IPS-15b (cell line): ENCODE data around the gene BUB3.

Experiments
- H3K27me3 ChIP-seq: one replicate; pipeline ENCODE4 v1.6.1; 2013; ENCODE audit warnings: low read length; ENCODE audit not compliant: control insufficient read depth, insufficient read depth
- H3K36me3 ChIP-seq: one replicate; pipeline ENCODE4 v1.6.1; 2013; ENCODE audit warnings: low read length; ENCODE audit not compliant: control insufficient read depth, insufficient read depth
- H3K4me1 ChIP-seq: one replicate; pipeline ENCODE4 v1.6.1; 2013; ENCODE audit warnings: mild to moderate bottlenecking, low read length; ENCODE audit not compliant: control insufficient read depth, insufficient read depth
- H3K4me3 ChIP-seq: one replicate; pipeline ENCODE4 v1.5.1; 2013; ENCODE audit warnings: low read depth, low read length
- H3K9ac ChIP-seq: one replicate; pipeline ENCODE4 v1.6.1; 2013; ENCODE audit warnings: low read depth, mild to moderate bottlenecking, low read length
- H3K9me3 ChIP-seq: one replicate; pipeline ENCODE4 v1.6.1; 2013; ENCODE audit warnings: mild to moderate bottlenecking, low read length; ENCODE audit not compliant: control insufficient read depth, insufficient read depth

BUB3 gene

GRCh38 chr10:123150271-123150985 lies 3.8 kb upstream of the BUB3 start:
- Histone ChIP-seq H3K27me3 (peaks cover 81% of the 10 kb centered on the region), H3K4me3 (peak overlapping the region; percentile 59)

GRCh38 chr10:123150986-123151736 lies 3.0 kb upstream of the BUB3 start:
- Histone ChIP-seq H3K9ac (no peak overlapping the region), H3K36me3 (no peaks in the 10 kb centered on the region), H3K4me3 (peak overlapping the region; percentile 59), H3K4me1 (peaks cover 19% of the 10 kb centered on the region), H3K9me3 (no peaks in the 10 kb centered on the region), H3K27me3 (peaks cover 74% of the 10 kb centered on the region)

More at GRCh38 chr10:123150271-123150985, 3.8 kb upstream of the BUB3 start:
- H3K9me3 ChIP-seq = no peaks in the 10 kb centered on the region
- no peak overlapping the region for H3K9ac ChIP-seq
- peaks cover 18% of the 10 kb centered on the region for H3K4me1 ChIP-seq
- H3K36me3 ChIP-seq = no peaks in the 10 kb centered on the region

- no peak overlapping the region for H3K9ac ChIP-seq
- no peaks in the 10 kb centered on the region for H3K36me3 ChIP-seq
- H3K4me1 ChIP-seq = peaks cover 19% of the 10 kb centered on the region
- peaks cover 68% of the 10 kb centered on the region for H3K27me3 ChIP-seq
- H3K4me3 ChIP-seq = peak overlapping the region; percentile 59
- H3K9me3 ChIP-seq = no peaks in the 10 kb centered on the region
These were observed 2.5 kb upstream of the BUB3 start for GRCh38 chr10:123151737-123152135.

DNA sequence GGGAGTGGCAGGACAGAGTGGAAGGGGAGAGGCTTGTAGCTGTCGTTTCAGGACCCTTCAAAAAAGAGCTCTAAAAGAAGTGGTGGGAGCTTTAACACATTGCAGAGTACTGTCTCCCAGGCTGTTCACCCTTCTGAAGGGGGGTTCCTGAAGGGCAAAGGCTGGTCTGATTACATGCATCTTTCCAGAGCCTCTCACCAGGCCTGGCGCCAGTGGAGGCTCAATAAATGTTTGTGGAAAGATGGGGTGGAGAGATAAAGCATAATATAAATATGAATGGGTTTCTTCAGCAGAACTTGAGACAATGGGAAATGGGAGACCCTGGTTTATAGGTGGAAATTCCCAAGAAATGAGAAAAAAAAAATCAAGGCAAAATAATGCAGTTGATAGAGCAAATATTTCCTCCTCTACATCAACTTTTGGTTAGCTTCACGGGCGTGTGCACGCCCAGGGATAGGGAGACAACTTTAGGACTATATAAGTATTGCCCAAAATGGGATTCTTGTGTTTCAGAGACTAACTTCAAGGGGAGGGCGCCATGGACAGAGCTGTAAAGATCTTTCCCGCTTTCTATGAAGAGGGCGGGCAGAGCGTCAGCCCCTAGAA lies 613 bp upstream of the BUB3 start:
- no peak overlapping the region for H3K4me3 ChIP-seq
- no peak overlapping the region for H3K9ac ChIP-seq
- no peaks in the 10 kb centered on the region for H3K36me3 ChIP-seq
- peaks cover 19% of the 10 kb centered on the region for H3K4me1 ChIP-seq
- H3K9me3 ChIP-seq = no peaks in the 10 kb centered on the region
- peaks cover 52% of the 10 kb centered on the region for H3K27me3 ChIP-seq

DNA sequence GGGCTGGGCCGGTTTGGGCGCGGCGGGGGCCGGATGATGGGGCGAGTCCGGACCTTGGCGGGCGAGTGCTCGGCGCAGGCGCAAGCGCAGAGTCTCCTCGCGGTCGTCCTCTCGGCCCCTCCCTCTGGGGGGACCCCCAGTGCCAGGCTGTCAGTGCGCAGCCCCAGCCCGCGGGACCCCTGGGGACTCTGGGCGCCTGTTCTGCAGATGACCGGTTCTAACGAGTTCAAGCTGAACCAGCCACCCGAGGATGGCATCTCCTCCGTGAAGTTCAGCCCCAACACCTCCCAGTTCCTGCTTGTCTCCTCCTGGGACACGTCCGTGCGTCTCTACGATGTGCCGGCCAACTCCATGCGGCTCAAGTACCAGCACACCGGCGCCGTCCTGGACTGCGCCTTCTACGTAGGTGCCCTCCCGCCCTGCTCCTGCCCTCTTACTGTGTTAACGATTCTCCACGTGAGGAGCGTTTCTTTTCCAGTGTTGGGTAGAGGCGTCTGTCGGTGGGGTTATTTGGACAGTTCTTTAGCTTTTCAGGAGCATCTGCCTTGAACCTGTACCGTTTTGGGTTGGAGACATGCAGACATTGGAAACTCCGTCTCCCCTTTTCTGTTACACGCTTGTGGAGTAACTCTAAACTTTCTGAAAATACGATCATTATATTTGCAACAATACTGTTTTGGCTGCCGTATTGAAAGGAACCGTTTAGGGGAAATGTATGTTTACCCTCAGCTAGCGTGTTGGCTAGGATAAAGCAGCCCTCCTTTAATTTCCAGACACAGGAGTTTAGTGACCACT lies 706 bp downstream of the BUB3 start:
- peaks cover 19% of the 10 kb centered on the region for H3K4me1 ChIP-seq
- no peaks in the 10 kb centered on the region for H3K9me3 ChIP-seq
- H3K36me3 ChIP-seq = no peaks in the 10 kb centered on the region
- H3K27me3 ChIP-seq = peaks cover 38% of the 10 kb centered on the region
- peak overlapping the region; percentile 94 for H3K9ac ChIP-seq
- peak overlapping the region; percentile 93 for H3K4me3 ChIP-seq

DNA sequence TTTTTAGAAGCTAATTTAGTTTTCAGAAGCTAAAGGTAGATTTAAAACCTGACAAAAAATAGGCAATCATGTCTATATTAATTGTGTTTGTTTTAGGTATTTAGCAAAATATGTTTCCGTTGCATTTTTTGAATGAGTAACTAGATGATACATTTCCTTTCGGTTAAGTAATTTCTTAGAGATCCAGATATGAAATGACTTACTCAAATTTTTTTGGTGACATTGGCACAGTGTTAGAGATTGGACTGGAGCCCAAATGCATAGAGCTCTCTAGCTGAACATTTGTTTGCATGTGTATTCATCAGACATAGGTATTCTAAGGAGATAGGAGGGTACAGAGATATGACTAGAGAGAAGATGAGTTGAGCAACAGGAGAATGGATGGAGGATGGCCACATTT lies 1.9 kb downstream of the BUB3 start:
- Histone ChIP-seq H3K9ac (no peak overlapping the region), H3K4me3 (no peak overlapping the region), H3K9me3 (no peaks in the 10 kb centered on the region), H3K36me3 (no peaks in the 10 kb centered on the region), H3K27me3 (peaks cover 27% of the 10 kb centered on the region), H3K4me1 (peaks cover 17% of the 10 kb centered on the region)

DNA sequence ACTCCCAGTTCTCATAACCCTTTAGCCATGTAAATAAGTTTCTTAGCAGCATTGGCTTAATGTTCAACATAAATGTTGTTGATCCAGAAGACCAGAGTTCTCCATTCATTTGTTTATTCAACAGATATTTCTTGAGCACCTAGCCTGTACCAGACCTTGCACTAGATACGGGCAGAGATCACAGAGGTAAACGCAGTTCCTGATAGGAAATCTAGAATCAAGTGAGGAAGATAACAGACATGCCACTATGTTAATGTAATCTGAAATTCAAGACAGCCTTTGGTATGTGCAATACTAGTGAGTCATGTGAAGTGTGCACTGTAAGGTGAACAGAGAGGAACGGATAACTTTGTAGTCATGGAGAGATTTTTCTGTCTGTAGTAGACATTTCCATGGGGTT lies 3.0 kb downstream of the BUB3 start:
- H3K4me1 ChIP-seq = peaks cover 11% of the 10 kb centered on the region
- H3K4me3 ChIP-seq = no peak overlapping the region
- no peak overlapping the region for H3K9ac ChIP-seq
- no peaks in the 10 kb centered on the region for H3K36me3 ChIP-seq
- peaks cover 15% of the 10 kb centered on the region for H3K27me3 ChIP-seq
- H3K9me3 ChIP-seq = no peaks in the 10 kb centered on the region

DNA sequence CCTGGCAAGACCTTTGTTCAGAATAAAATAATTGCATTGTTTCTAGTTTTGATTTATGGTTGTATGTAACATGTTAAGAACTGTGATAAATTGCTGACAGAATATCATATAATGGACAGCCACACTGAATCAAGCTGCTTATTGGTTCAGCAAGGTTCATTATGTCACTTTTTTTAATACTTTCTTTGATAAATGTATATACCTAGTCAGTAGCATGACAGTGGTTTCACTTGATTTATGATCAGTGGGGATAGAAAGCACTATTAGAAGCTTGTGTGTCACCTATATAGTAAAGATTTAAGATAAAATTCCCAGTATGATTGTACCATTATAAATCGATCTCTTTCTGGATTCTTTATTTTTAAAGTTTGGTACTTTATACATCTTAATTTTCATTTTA lies 4.5 kb downstream of the BUB3 start:
- Histone ChIP-seq H3K36me3 (peaks cover 4% of the 10 kb centered on the region), H3K9me3 (no peaks in the 10 kb centered on the region), H3K27me3 (peaks cover under 1% of the 10 kb centered on the region), H3K9ac (no peak overlapping the region), H3K4me1 (peaks cover 8% of the 10 kb centered on the region), H3K4me3 (no peak overlapping the region)

DNA sequence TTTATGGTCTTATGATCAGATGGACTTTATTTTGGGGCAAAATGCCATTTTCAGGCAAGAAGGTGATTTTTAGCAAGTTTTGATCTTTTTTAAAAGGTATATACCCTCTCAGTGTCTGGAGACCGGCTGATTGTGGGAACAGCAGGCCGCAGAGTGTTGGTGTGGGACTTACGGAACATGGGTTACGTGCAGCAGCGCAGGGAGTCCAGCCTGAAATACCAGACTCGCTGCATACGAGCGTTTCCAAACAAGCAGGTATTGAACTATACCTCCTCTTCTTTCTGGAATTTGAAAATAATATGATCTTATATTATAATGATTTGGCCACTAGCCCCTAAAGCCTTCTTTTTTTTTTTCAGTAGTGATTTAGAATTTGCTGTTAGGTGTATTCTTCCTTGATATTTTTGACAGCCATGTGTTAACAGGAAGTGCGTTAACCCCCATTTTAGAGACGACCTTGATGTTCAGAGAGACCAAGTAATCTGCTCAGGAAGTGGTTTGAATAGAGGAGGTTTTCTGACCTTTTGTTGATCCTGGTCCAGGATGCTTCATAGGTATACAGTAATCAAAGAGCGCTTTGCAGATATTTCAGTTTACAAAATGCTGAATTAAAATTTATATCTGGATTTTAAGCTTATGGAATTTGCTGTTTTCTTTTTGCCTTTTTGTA lies 6.2 kb downstream of the BUB3 start:
- no peaks in the 10 kb centered on the region for H3K9me3 ChIP-seq
- H3K36me3 ChIP-seq = peaks cover 10% of the 10 kb centered on the region
- no peak overlapping the region for H3K4me3 ChIP-seq
- H3K9ac ChIP-seq = no peak overlapping the region
- peaks cover 7% of the 10 kb centered on the region for H3K4me1 ChIP-seq
- H3K27me3 ChIP-seq = no peaks in the 10 kb centered on the region

- Histone ChIP-seq H3K27me3 (no peaks in the 10 kb centered on the region), H3K4me1 (no peaks in the 10 kb centered on the region), H3K36me3 (peaks cover 12% of the 10 kb centered on the region), H3K9ac (no peak overlapping the region), H3K9me3 (no peaks in the 10 kb centered on the region), H3K4me3 (no peak overlapping the region)
These were observed 10.1 kb downstream of the BUB3 start for GRCh38 chr10:123164319-123164718.

DNA sequence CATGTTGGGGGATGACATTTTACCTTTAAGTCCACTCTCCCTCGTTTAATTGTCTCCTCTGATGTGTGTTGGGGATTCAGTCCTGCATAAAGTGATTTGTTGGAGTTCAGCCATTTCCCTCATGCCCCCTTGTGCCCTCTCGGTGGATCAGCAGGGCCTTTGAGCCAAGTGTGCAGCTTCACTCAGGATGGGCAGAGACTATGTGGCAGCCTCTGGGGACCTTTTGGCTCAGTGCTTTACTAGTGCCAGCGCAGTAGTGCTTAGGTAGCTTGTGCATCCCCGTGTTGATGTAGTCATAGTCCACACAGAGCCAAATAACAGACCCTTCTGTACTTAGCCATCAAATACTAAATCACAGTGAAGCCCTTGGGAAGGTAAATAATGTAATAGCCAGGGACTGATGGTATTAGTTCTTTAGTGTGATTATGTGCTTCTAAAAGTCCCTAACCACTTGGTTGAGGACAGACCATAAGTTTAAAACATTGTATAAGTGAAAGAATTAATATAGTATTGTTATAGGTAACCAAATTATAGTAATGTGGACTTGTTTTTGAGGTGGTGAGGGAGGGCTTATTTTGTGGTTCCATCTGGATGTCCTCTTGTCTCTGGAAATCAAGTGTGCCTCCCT lies 11.4 kb downstream of the BUB3 start:
- H3K27me3 ChIP-seq = no peaks in the 10 kb centered on the region
- no peak overlapping the region for H3K4me3 ChIP-seq
- H3K36me3 ChIP-seq = peaks cover 12% of the 10 kb centered on the region
- H3K9me3 ChIP-seq = no peaks in the 10 kb centered on the region
- no peak overlapping the region for H3K9ac ChIP-seq
- no peaks in the 10 kb centered on the region for H3K4me1 ChIP-seq
